Astrocyte (in vitro differentiated cells and primary cell): ENCODE measurements around the gene RABGGTA. TPM values are rescaled to one million over a fixed set of nuclear protein-coding genes. Genes with fewer than 3 reads are reported as not detected.

Experiments used
- DNase-seq: peaks from one replicate; pipeline ENCODE4 v3.0.0-alpha.2; 2010; ENCODE audit warnings: low read depth
- FAIRE-seq: peaks from 2 replicates; lab custom pipeline; 2011; peaks lifted over from hg19 to GRCh38; lab: Jason Lieb, UNC
- H2AFZ ChIP-seq: 2 replicates; pipeline ENCODE4 v1.6.0; 2012; ENCODE audit warnings: low read depth, low read length, inconsistent platforms
- H3K27ac ChIP-seq: 2 replicates; pipeline ENCODE4 v1.5.1; 2011; ENCODE audit warnings: low read depth, low read length, inconsistent platforms
- H3K27me3 ChIP-seq: 2 replicates; pipeline ENCODE4 v1.6.0; 2011; ENCODE audit warnings: low read length, inconsistent platforms; ENCODE audit not compliant: insufficient read depth
- H3K36me3 ChIP-seq: 2 replicates; pipeline ENCODE4 v1.5.1; 2011; ENCODE audit warnings: low read length, inconsistent platforms; ENCODE audit not compliant: insufficient read depth
- H3K4me1 ChIP-seq: 2 replicates; pipeline ENCODE4 v1.5.1; 2011; ENCODE audit warnings: low read length, inconsistent platforms; ENCODE audit not compliant: insufficient read depth
- H3K4me2 ChIP-seq: 2 replicates; pipeline ENCODE4 v1.6.0; 2012; ENCODE audit warnings: low read length, inconsistent platforms
- H3K4me3 ChIP-seq: 2 replicates; pipeline ENCODE4 v1.5.1; 2011; ENCODE audit warnings: low read depth, mild to moderate bottlenecking, low read length, inconsistent platforms; ENCODE audit not compliant: insufficient read depth
- H3K79me2 ChIP-seq: 2 replicates; pipeline ENCODE4 v1.6.0; 2012; ENCODE audit warnings: mild to moderate bottlenecking, low read length, inconsistent platforms; ENCODE audit not compliant: insufficient read depth
- H3K9ac ChIP-seq: 2 replicates; pipeline ENCODE4 v1.6.0; 2012; ENCODE audit warnings: mild to moderate bottlenecking, low read length, inconsistent platforms
- H3K9me3 ChIP-seq: 2 replicates; pipeline ENCODE4 v1.5.1; 2012; ENCODE audit warnings: low read depth, mild to moderate bottlenecking, low read length, inconsistent platforms; ENCODE audit not compliant: insufficient read depth
- H4K20me1 ChIP-seq: 2 replicates; pipeline ENCODE4 v1.6.0; 2012; ENCODE audit warnings: low read length, inconsistent platforms; ENCODE audit not compliant: insufficient read depth
- H3K27ac Mint-ChIP-seq: one replicate; pipeline ENCODE4 v1.8.0; 2021; ENCODE audit warnings: mild to moderate bottlenecking, mixed read lengths; ENCODE audit not compliant: unreplicated experiment
- H3K27me3 Mint-ChIP-seq: one replicate; pipeline ENCODE4 v1.8.0; 2021; ENCODE audit warnings: low read depth, mixed read lengths; ENCODE audit not compliant: unreplicated experiment
- H3K36me3 Mint-ChIP-seq: one replicate; pipeline ENCODE4 v1.8.0; 2021; ENCODE audit warnings: low read depth, mixed read lengths; ENCODE audit not compliant: unreplicated experiment
- H3K4me1 Mint-ChIP-seq: one replicate; pipeline ENCODE4 v1.8.0; 2021; ENCODE audit warnings: low read depth, mixed read lengths; ENCODE audit not compliant: unreplicated experiment
- H3K4me3 Mint-ChIP-seq: one replicate; pipeline ENCODE4 v1.8.0; 2021; ENCODE audit warnings: mild to moderate bottlenecking, moderate library complexity, mixed read lengths; ENCODE audit not compliant: unreplicated experiment
- H3K9me3 Mint-ChIP-seq: one replicate; pipeline ENCODE4 v1.8.0; 2021; ENCODE audit warnings: mild to moderate bottlenecking, mixed read lengths; ENCODE audit not compliant: unreplicated experiment
- CTCF ChIP-seq: IDR thresholded peaks from 2 replicates; pipeline ENCODE4 v1.5.1; 2011; ENCODE audit warnings: low read depth, mild to moderate bottlenecking, inconsistent platforms, low read length, moderate library complexity; ENCODE audit not compliant: insufficient read depth
- EZH2 ChIP-seq: IDR thresholded peaks from 2 replicates; pipeline ENCODE4 v1.6.1; 2012; ENCODE audit warnings: mild to moderate bottlenecking, low read length, inconsistent platforms; ENCODE audit not compliant: insufficient read depth
- total RNA-seq: library from RNA; stranded (reverse); gene quantifications from 2 replicates; pipeline ENCODE4 v1.2.1, GENCODE V29; 2021

Gene RABGGTA
- total RNA-seq, 1 donor from 2014 or later: 27.3 TPM

GRCh38 chr14:24243336-24243836 is 28.0 kb downstream of the RABGGTA start:
- Histone ChIP-seq H2AFZ (peak overlapping the region; percentile 42), H3K79me2 (peaks cover 36% of the 10 kb centered on the region), H3K4me2 (peak overlapping the region; percentile 93), H3K9me3 (no peaks in the 10 kb centered on the region), H3K4me1 (peaks cover 30% of the 10 kb centered on the region), H3K36me3 (peaks cover 27% of the 10 kb centered on the region), H3K27ac (peak overlapping the region; percentile 98), H3K9ac (peak overlapping the region; percentile 94), H4K20me1 (peaks cover 26% of the 10 kb centered on the region), H3K27me3 (no peaks in the 10 kb centered on the region), H3K4me3 (peak overlapping the region; percentile 74)
- Mint-ChIP-seq H3K4me3 (peak overlapping the region; percentile 95), H3K9me3 (no peaks in the 10 kb centered on the region), H3K27ac (peak overlapping the region; percentile 99), H3K36me3 (peaks cover 19% of the 10 kb centered on the region), H3K27me3 (no peaks in the 10 kb centered on the region), H3K4me1 (peaks cover 31% of the 10 kb centered on the region)
- DNase-seq (peak; percentile 25), FAIRE-seq (no peak)
- TF ChIP-seq CTCF: no peak

GRCh38 chr14:24241829-24242443 is 29.5 kb downstream of the RABGGTA start:
- Histone ChIP-seq H3K27ac (peak overlapping the region; percentile 98), H3K9ac (peak overlapping the region; percentile 94), H3K79me2 (peaks cover 37% of the 10 kb centered on the region), H2AFZ (peak overlapping the region; percentile 91), H3K4me1 (peaks cover 30% of the 10 kb centered on the region), H3K36me3 (peaks cover 37% of the 10 kb centered on the region), H3K4me2 (peak overlapping the region; percentile 93), H3K27me3 (no peaks in the 10 kb centered on the region), H3K4me3 (peak overlapping the region; percentile 74), H4K20me1 (peaks cover 26% of the 10 kb centered on the region), H3K9me3 (no peaks in the 10 kb centered on the region)
- no peaks in the 10 kb centered on the region for H3K27me3 Mint-ChIP-seq
- TF ChIP-seq EZH2 (no peak), CTCF (peak; percentile 28)
- no peaks in the 10 kb centered on the region for H3K9me3 Mint-ChIP-seq
- no peak for FAIRE-seq
- peak; percentile 39 for DNase-seq
- peaks cover 28% of the 10 kb centered on the region for H3K36me3 Mint-ChIP-seq
- peak overlapping the region; percentile 95 for H3K4me3 Mint-ChIP-seq
- H3K27ac Mint-ChIP-seq: peak overlapping the region; percentile 99
- peaks cover 41% of the 10 kb centered on the region for H3K4me1 Mint-ChIP-seq
